PFSK-1 (cell line): ENCODE measurements around the gene HEMK1.

Experiments used
- FOXP2 ChIP-seq: optimal IDR thresholded peaks from 2 replicates; pipeline ENCODE3; 2011; ENCODE audit warnings: borderline replicate concordance, control low read depth, inconsistent platforms; ENCODE audit not compliant: insufficient read depth; ENCODE audit errors: extremely low read length, extremely low read depth
- POLR2AphosphoS5 ChIP-seq: IDR thresholded peaks from 2 replicates; pipeline ENCODE4 v1.6.1; 2012; ENCODE audit warnings: low read depth, mild to moderate bottlenecking, control low read depth, low read length, moderate library complexity
- SIN3A ChIP-seq: IDR thresholded peaks from 2 replicates; pipeline ENCODE4 v1.6.1; 2012; ENCODE audit warnings: mild to moderate bottlenecking, low read length, moderate library complexity, borderline replicate concordance; ENCODE audit not compliant: insufficient read depth
- TAF1 ChIP-seq: IDR thresholded peaks from 2 replicates; pipeline ENCODE4 v1.6.1; 2012; ENCODE audit warnings: low read length, control low read depth, borderline replicate concordance; ENCODE audit not compliant: insufficient read depth
- TF ChIP-seq, protein P1 (sequence below), 2 experiments: IDR thresholded peaks; 2 replicates each; pipeline versions ENCODE4 v1.6.1 to v1.8.0; 2011 to 2012; ENCODE audit warnings: low read depth in 2 of 2, low read length in 2 of 2, control low read depth in 1 of 2, inconsistent platforms in 1 of 2, mild to moderate bottlenecking in 1 of 2, moderate library complexity in 1 of 2; ENCODE audit not compliant: insufficient read depth in 1 of 2

DNA sequence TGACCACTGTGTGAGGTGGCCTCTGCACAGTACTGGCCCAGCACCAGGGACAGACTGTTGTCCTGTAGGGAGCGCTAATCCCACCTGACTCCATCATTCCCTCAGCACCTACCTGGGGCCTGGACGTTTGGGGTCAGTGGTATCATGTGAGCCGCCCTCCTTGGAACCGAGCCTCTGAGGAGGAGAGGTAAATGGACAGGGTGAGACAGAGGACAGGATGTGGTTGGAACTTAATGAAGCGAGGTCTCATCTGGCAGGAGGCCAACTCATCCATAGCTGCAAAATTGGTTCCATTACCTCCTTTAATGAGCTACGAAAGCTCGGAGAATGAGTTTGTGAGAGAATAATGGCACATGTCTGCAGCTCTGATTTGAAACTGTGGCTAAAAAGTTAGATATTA lies 61.6 kb downstream of the HEMK1 start:
- TF ChIP-seq POLR2AphosphoS5 (no peak), TAF1 (no peak), FOXP2 (no peak), SIN3A (no peak)
- TF ChIP-seq, protein P1, sequence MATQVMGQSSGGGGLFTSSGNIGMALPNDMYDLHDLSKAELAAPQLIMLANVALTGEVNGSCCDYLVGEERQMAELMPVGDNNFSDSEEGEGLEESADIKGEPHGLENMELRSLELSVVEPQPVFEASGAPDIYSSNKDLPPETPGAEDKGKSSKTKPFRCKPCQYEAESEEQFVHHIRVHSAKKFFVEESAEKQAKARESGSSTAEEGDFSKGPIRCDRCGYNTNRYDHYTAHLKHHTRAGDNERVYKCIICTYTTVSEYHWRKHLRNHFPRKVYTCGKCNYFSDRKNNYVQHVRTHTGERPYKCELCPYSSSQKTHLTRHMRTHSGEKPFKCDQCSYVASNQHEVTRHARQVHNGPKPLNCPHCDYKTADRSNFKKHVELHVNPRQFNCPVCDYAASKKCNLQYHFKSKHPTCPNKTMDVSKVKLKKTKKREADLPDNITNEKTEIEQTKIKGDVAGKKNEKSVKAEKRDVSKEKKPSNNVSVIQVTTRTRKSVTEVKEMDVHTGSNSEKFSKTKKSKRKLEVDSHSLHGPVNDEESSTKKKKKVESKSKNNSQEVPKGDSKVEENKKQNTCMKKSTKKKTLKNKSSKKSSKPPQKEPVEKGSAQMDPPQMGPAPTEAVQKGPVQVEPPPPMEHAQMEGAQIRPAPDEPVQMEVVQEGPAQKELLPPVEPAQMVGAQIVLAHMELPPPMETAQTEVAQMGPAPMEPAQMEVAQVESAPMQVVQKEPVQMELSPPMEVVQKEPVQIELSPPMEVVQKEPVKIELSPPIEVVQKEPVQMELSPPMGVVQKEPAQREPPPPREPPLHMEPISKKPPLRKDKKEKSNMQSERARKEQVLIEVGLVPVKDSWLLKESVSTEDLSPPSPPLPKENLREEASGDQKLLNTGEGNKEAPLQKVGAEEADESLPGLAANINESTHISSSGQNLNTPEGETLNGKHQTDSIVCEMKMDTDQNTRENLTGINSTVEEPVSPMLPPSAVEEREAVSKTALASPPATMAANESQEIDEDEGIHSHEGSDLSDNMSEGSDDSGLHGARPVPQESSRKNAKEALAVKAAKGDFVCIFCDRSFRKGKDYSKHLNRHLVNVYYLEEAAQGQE (IDR thresholded peaks at IDR 0.05; ENCODE audit: insufficient read depth in 1 of 2, low read depth in 2 of 2, low read length in 2 of 2) = no peak
